Hepatocyte (in vitro differentiated cells): ENCODE results near the gene RAPGEF4. TPM values are rescaled to one million over a fixed set of nuclear protein-coding genes. Genes with fewer than 3 reads are reported as not detected.

Source experiments
- DNase-seq: peaks from one replicate; pipeline ENCODE4 v3.0.0-alpha.2; 2016; ENCODE audit warnings: low spot score
- H2AFZ ChIP-seq: fragments of 200-600 bp; sonication (generic); 2 replicates; pipeline ENCODE4 v1.6.0; 2016; ENCODE audit warnings: antibody characterized with exemption, mild to moderate bottlenecking
- H3K27ac ChIP-seq: fragments of 200-600 bp; sonication (generic); 2 replicates; pipeline ENCODE4 v1.5.1; 2016; ENCODE audit warnings: mild to moderate bottlenecking
- H3K27me3 ChIP-seq: fragments of 200-600 bp; sonication (generic); 2 replicates; pipeline ENCODE4 v1.6.1; 2016
- H3K36me3 ChIP-seq: fragments of 200-600 bp; sonication (generic); replicated peaks from 2 replicates; pipeline ENCODE4 v1.5.1; 2016; ENCODE audit warnings: low read depth; ENCODE audit not compliant: insufficient read depth
- H3K4me1 ChIP-seq: fragments of 200-600 bp; sonication (generic); 2 replicates; pipeline ENCODE4 v1.5.1; 2016; ENCODE audit warnings: mild to moderate bottlenecking, moderate library complexity; ENCODE audit not compliant: insufficient read depth
- H3K4me2 ChIP-seq: fragments of 200-600 bp; sonication (generic); 2 replicates; pipeline ENCODE4 v1.6.0; 2016
- H3K4me3 ChIP-seq: fragments of 200-600 bp; sonication (generic); 2 replicates; pipeline ENCODE4 v1.5.1; 2016; ENCODE audit warnings: mild to moderate bottlenecking
- H3K79me2 ChIP-seq: fragments of 200-600 bp; sonication (generic); 2 replicates; pipeline ENCODE4 v1.6.0; 2017; ENCODE audit warnings: mild to moderate bottlenecking
- H3K9me2 ChIP-seq: fragments of 200-600 bp; sonication (generic); replicated peaks from 2 replicates; pipeline ENCODE4 v1.6.0; 2017; ENCODE audit warnings: mild to moderate bottlenecking; ENCODE audit not compliant: insufficient read depth
- H3K9me3 ChIP-seq: fragments of 200-600 bp; sonication (generic); 2 replicates; pipeline ENCODE4 v1.5.1; 2016; ENCODE audit warnings: low read depth, mild to moderate bottlenecking
- H4K20me1 ChIP-seq: fragments of 200-600 bp; sonication (generic); 2 replicates; pipeline ENCODE4 v1.6.0; 2016; ENCODE audit warnings: mild to moderate bottlenecking; ENCODE audit not compliant: insufficient read depth, poor library complexity, severe bottlenecking
- CTCF ChIP-seq: fragments of 200-600 bp; sonication (generic); IDR thresholded peaks from 2 replicates; pipeline ENCODE4 v1.5.1; 2016; ENCODE audit warnings: antibody characterized with exemption, mild to moderate bottlenecking; ENCODE audit not compliant: poor library complexity
- EZH2 ChIP-seq: fragments of 200-600 bp; sonication (generic); IDR thresholded peaks from 2 replicates; pipeline ENCODE4 v1.6.1; 2016; ENCODE audit warnings: antibody characterized with exemption, mild to moderate bottlenecking, borderline replicate concordance
- EZH2phosphoT487 ChIP-seq: fragments of 200-600 bp; sonication (generic); IDR thresholded peaks from one replicate; pipeline ENCODE4 v1.6.1; 2018; ENCODE audit warnings: antibody characterized with exemption, mild to moderate bottlenecking, low read depth, moderate library complexity; ENCODE audit not compliant: unreplicated experiment, severe bottlenecking
- WGBS: methylation state at CpG from one replicate; pipeline ENCODE4 v1.1.6; 2016; ENCODE audit warnings: low lambda C conversion rate; ENCODE audit errors: missing lambda C conversion rate; 5-methylcytosine and 5-hydroxymethylcytosine counted together
- polyA plus RNA-seq: library from polyadenylated mRNA; unstranded; fragments of >200 nt; fragmentation: Nextera tagmentation; extraction: Ambion mirVana; gene quantifications from 2 replicates; pipeline ENCODE4 v1.2.1, GENCODE V29; 2016
- total RNA-seq: library from RNA; depleted of rRNA; stranded (reverse); fragments of >200 nt; gene quantifications from 2 replicates; pipeline ENCODE4 v1.2.3, GENCODE V29; 2014

The RAPGEF4 gene
- total and polyA plus RNA-seq, 2 experiments from 2014 or later, result 1.9 to 2.0 TPM

DNA sequence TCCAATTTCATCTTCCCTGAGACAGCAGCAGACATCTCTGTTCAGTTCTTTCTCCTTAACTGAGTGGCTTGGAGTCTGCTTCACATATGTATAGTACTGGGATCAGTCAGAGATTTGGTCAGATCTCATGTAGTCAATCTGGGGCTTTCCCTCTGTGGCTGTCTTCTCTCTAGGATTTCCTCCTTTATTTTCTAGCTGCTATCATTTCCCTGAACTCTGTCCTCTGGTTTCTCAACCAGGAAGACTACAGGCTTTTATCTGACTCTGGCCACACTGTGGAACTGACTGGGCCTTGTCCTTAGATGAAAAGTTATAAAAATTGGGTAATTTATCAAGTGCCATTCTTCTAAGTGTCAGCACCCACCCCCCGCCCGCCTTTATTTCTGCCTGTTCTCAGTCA is 121.0 kb downstream of the RAPGEF4 start:
- TF ChIP-seq CTCF (no peak), EZH2 (no peak), EZH2phosphoT487 (no peak)
- Histone ChIP-seq H3K79me2 (no peaks in the 10 kb centered on the region), H3K9me2 (no peaks in the 10 kb centered on the region), H3K36me3 (no peaks in the 10 kb centered on the region), H3K9me3 (no peaks in the 10 kb centered on the region), H3K27me3 (no peaks in the 10 kb centered on the region), H3K27ac (no peak overlapping the region), H3K4me3 (no peak overlapping the region), H2AFZ (no peak overlapping the region), H3K4me2 (no peak overlapping the region), H3K4me1 (peaks cover 11% of the 10 kb centered on the region), H4K20me1 (no peaks in the 10 kb centered on the region)
- WGBS, result 100% methylated on average over 2 of the region's 2 CpGs
- peak; percentile 11 for DNase-seq

GRCh38 chr2:172858473-172858745 is 122.8 kb downstream of the RAPGEF4 start:
- Histone ChIP-seq H3K36me3 (no peaks in the 10 kb centered on the region), H3K4me2 (no peak overlapping the region), H3K9me2 (no peaks in the 10 kb centered on the region), H3K27ac (peak overlapping the region; percentile 5), H3K4me1 (peaks cover 11% of the 10 kb centered on the region), H3K9me3 (no peaks in the 10 kb centered on the region), H2AFZ (no peak overlapping the region), H4K20me1 (no peaks in the 10 kb centered on the region), H3K27me3 (no peaks in the 10 kb centered on the region), H3K4me3 (no peak overlapping the region), H3K79me2 (no peaks in the 10 kb centered on the region)
- no peak for DNase-seq
- TF ChIP-seq EZH2phosphoT487, result no peak
- no peak for TF ChIP-seq EZH2
- TF ChIP-seq CTCF, result no peak
- WGBS, result 79% methylated on average over 1 of the region's 1 CpG

DNA sequence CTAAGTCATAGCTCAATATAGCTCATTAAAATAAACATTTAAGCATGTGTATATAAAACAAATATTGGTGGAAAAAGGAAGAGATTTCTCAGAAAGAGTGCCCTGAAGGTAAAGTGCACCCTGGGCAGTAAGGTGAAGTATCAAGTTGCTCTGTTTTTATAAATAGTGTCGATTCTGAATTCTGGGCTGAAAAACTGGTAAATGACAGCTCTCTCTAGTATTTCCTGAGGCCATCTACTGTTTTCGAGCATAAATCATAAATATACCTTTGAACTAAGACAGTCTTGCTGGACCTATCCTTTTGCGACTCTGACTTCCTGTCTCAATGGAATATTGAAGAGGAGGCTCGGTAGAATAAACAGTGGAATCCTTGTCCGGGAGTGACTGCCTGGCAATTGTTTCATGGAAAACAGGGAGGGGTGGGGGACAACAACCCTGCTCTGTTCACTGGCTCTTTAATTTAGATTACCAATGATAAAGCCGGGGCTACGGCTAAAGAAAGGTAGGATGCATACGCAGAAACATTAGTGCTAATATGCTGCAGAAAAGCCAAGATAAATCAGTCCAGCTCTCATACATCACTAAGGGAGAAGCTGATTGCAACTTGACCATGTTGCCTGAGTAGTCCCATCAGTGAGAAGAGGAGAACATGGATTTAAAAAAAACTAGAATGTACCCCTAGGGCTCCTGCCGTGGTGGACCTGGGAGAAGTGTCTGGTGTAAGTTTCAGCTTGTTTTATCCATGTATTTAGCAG is 124.1 kb downstream of the RAPGEF4 start:
- 30% methylated on average over 9 of the region's 9 CpGs for WGBS
- H3K4me3 ChIP-seq, result no peak overlapping the region
- peak overlapping the region; percentile 4 for H2AFZ ChIP-seq
- TF ChIP-seq CTCF, result no peak
- no peak for TF ChIP-seq EZH2
- no peak for TF ChIP-seq EZH2phosphoT487
- peaks cover 11% of the 10 kb centered on the region for H3K4me1 ChIP-seq
- no peaks in the 10 kb centered on the region for H3K27me3 ChIP-seq
- H3K4me2 ChIP-seq, result peak overlapping the region; percentile 70
- DNase-seq, result no peak
- H3K9me3 ChIP-seq, result no peaks in the 10 kb centered on the region
- no peaks in the 10 kb centered on the region for H3K36me3 ChIP-seq
- H3K9me2 ChIP-seq, result no peaks in the 10 kb centered on the region
- H3K27ac ChIP-seq, result peak overlapping the region; percentile 68
- no peaks in the 10 kb centered on the region for H4K20me1 ChIP-seq
- no peaks in the 10 kb centered on the region for H3K79me2 ChIP-seq
